ENCODE measurements around the gene PTAFR.

Gene PTAFR

GRCh38 chr1:28102189-28102588 is 74.3 kb downstream of the PTAFR start:
- H4K20me1 ChIP-seq (ENCODE audit: control insufficient read depth, insufficient read depth, low read depth, low read length), result no peaks in the 10 kb centered on the region
- no peaks in the 10 kb centered on the region for H3K36me3 ChIP-seq (ENCODE audit: control insufficient read depth, low read length)
- H3K27ac ChIP-seq (ENCODE audit: low read depth, low read length), result no peak overlapping the region
- no peaks in the 10 kb centered on the region for H3K27me3 ChIP-seq (ENCODE audit: control insufficient read depth, low read length)
- no peaks in the 10 kb centered on the region for H3K9me3 ChIP-seq (ENCODE audit: control insufficient read depth, insufficient read depth, low read length)
- H3K79me2 ChIP-seq (ENCODE audit: control insufficient read depth, low read length), result no peaks in the 10 kb centered on the region
- no peaks in the 10 kb centered on the region for H3K9me2 ChIP-seq (replicated peaks; ENCODE audit: control insufficient read depth, low read length)
- no peak overlapping the region for H3K4me2 ChIP-seq (ENCODE audit: low read length)
- peaks cover 10% of the 10 kb centered on the region for H3K4me1 ChIP-seq (ENCODE audit: control insufficient read depth, low read length)
- TF ChIP-seq EZH2phosphoT487 (IDR thresholded peaks at IDR 0.05; ENCODE audit: borderline replicate concordance, low read length), result no peak
- TF ChIP-seq, protein P1, sequence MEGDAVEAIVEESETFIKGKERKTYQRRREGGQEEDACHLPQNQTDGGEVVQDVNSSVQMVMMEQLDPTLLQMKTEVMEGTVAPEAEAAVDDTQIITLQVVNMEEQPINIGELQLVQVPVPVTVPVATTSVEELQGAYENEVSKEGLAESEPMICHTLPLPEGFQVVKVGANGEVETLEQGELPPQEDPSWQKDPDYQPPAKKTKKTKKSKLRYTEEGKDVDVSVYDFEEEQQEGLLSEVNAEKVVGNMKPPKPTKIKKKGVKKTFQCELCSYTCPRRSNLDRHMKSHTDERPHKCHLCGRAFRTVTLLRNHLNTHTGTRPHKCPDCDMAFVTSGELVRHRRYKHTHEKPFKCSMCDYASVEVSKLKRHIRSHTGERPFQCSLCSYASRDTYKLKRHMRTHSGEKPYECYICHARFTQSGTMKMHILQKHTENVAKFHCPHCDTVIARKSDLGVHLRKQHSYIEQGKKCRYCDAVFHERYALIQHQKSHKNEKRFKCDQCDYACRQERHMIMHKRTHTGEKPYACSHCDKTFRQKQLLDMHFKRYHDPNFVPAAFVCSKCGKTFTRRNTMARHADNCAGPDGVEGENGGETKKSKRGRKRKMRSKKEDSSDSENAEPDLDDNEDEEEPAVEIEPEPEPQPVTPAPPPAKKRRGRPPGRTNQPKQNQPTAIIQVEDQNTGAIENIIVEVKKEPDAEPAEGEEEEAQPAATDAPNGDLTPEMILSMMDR (IDR thresholded peaks at IDR 0.05; ENCODE audit: low read depth, low read length, poor library complexity, severe bottlenecking), result no peak
- no peaks in the 10 kb centered on the region for H3F3A ChIP-seq (ENCODE audit: control insufficient read depth, insufficient read depth)
- no peak overlapping the region for H3K4me3 ChIP-seq (ENCODE audit: low read length)

DNA sequence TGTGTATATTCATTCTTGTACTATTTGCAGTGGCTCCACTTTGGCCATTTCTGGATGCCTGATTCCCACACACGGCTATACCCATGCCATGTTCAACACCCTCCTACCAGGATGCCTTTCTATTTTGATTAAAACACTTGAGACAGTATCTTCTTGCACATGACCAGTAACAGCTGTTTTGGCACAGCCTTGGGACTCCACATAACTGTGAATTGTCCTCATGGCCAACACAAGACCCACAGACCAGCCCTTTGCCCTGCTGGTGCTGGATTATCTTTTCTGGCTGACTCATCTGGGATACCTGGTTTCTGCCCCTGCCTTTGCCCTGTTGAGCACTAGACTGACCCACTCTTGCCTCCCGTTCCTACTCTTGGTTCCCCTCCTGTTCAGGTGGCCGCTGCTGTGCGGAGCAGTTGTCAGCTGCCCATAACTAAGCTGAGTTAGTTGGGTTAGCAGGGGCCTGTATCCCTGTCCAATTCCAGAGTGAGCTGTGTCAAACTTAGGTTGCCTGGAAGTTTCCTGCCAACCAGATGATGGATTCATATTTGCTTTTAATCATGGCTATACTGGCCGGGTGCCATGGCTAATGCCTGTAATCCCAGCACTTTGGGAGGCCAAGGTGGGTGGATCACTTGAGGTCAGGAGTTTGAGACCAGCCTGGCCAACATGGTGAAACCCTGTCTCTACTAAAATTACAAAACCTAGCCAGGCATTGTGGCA is 77.3 kb downstream of the PTAFR start:
- no peaks in the 10 kb centered on the region for H3K9me3 ChIP-seq (ENCODE audit: control insufficient read depth, insufficient read depth, low read length)

More for the DNA sequence above, 77.3 kb downstream of the PTAFR start:
- Histone ChIP-seq H3K9me2 (replicated peaks; ENCODE audit: control insufficient read depth, low read length) (no peaks in the 10 kb centered on the region), H3K27me3 (ENCODE audit: control insufficient read depth, low read length) (no peaks in the 10 kb centered on the region), H3K36me3 (ENCODE audit: control insufficient read depth, low read length) (no peaks in the 10 kb centered on the region), H4K20me1 (ENCODE audit: control insufficient read depth, insufficient read depth, low read depth, low read length) (no peaks in the 10 kb centered on the region), H3K27ac (ENCODE audit: low read depth, low read length) (no peak overlapping the region), H3K4me3 (ENCODE audit: low read length) (no peak overlapping the region), H3K79me2 (ENCODE audit: control insufficient read depth, low read length) (no peaks in the 10 kb centered on the region), H3K4me1 (ENCODE audit: control insufficient read depth, low read length) (no peaks in the 10 kb centered on the region), H3K4me2 (ENCODE audit: low read length) (no peak overlapping the region), H3F3A (ENCODE audit: control insufficient read depth, insufficient read depth) (no peaks in the 10 kb centered on the region)
- TF ChIP-seq EZH2phosphoT487 (IDR thresholded peaks at IDR 0.05; ENCODE audit: borderline replicate concordance, low read length), result no peak
- TF ChIP-seq, protein P1 (IDR thresholded peaks at IDR 0.05; ENCODE audit: low read depth, low read length, poor library complexity, severe bottlenecking), result no peak
